Activated CD8-positive, alpha-beta memory T cell treated with anti-CD3 and anti-CD28 coated beads, Interleukin-2, amount 50 U/mL, for 24 hours (primary cell): ENCODE results near the gene DLG4.

Source experiments
- DNase-seq: peaks from one replicate; pipeline ENCODE4 v3.0.0-alpha.2; 2020; ENCODE audit errors: extremely low read depth

The DLG4 gene

GRCh38 chr17:7214300-7215135 is 5.1 kb downstream of the DLG4 start:
- DNase-seq: peak; percentile 99

- DNase-seq: no peak
These were observed 5.7 kb downstream of the DLG4 start for GRCh38 chr17:7213895-7214299.

- DNase-seq: no peak
These were observed 8.0 kb downstream of the DLG4 start for GRCh38 chr17:7211491-7212273.

GRCh38 chr17:7208754-7209460 is 10.7 kb downstream of the DLG4 start:
- DNase-seq: no peak

GRCh38 chr17:7208027-7208571 is 11.5 kb downstream of the DLG4 start:
- no peak for DNase-seq

- no peak for DNase-seq
These were observed 12.3 kb downstream of the DLG4 start for GRCh38 chr17:7207120-7208001.

- no peak for DNase-seq
These were observed 14.1 kb downstream of the DLG4 start for GRCh38 chr17:7205561-7205960.

- peak; percentile 87 for DNase-seq
These were observed 14.7 kb downstream of the DLG4 start for GRCh38 chr17:7204828-7205461.

- DNase-seq: no peak
These were observed 15.3 kb downstream of the DLG4 start for GRCh38 chr17:7204336-7204735.

- no peak for DNase-seq
These were observed 16.2 kb downstream of the DLG4 start for GRCh38 chr17:7203391-7203790.

GRCh38 chr17:7196651-7197401 is 22.8 kb downstream of the DLG4 start:
- no peak for DNase-seq

- DNase-seq: no peak
These were observed 23.7 kb downstream of the DLG4 start for GRCh38 chr17:7195971-7196370.

GRCh38 chr17:7192271-7192937 is 27.2 kb downstream of the DLG4 start:
- no peak for DNase-seq

GRCh38 chr17:7191571-7192270 is 27.9 kb downstream of the DLG4 start:
- no peak for DNase-seq

- no peak for DNase-seq
These were observed 28.6 kb downstream of the DLG4 start for GRCh38 chr17:7191069-7191468.

- DNase-seq: no peak
These were observed 29.2 kb downstream of the DLG4 start for GRCh38 chr17:7190276-7190917.

GRCh38 chr17:7186241-7186640 is 33.4 kb downstream of the DLG4 start:
- DNase-seq: no peak

GRCh38 chr17:7184647-7185046 is 35.0 kb downstream of the DLG4 start:
- DNase-seq: no peak
